Activated CD4-positive, alpha-beta T cell treated with anti-CD3 and anti-CD28 coated beads, Interleukin-2, amount 50 U/mL, for 1 hour (primary cell): ENCODE measurements around the gene RASGRP1.

Experiments used
- DNase-seq: peaks from one replicate; pipeline ENCODE4 v3.0.0-alpha.2; 2020

The RASGRP1 gene

GRCh38 chr15:38453971-38454695 lies 110.5 kb downstream of the RASGRP1 start, which contains the start of gene FAM98B:
TSS of gene FAM98B (plus strand) at chr15:38454127. CDS start at chr15:38454162, 35 bp downstream.
- DNase-seq: peak; percentile 85

- DNase-seq: no peak
These were observed 123.5 kb downstream of the RASGRP1 start for GRCh38 chr15:38441130-38441519.

- peak; percentile 36 for DNase-seq
These were observed 124.1 kb downstream of the RASGRP1 start for GRCh38 chr15:38440353-38441129.
